HG03095 (cell line): ENCODE measurements around the gene CDC16.
A peak's percentile ranks its signal among the peaks of the same experiment; 100 is the strongest.
"Not testable (repeated sequence)": the region's sequence is repeated elsewhere in the genome, so short reads cannot be mapped to it uniquely, and the experiment has no call there.

Experiments
- ATAC-seq: cut with Tn5 transposase; IDR thresholded peaks from one replicate; pipeline ENCODE4 v1.9.1; 2021; ENCODE audit warnings: moderate library complexity; ENCODE audit not compliant: unreplicated experiment

Gene CDC16

GRCh38 chr13:114234645-114235421 is at the start of gene CDC16:
Gene CDC16 (plus strand): TSS chr13:114234897. CDS start chr13:114235085, 188 bp downstream.
- peak; percentile 81 for ATAC-seq

DNA sequence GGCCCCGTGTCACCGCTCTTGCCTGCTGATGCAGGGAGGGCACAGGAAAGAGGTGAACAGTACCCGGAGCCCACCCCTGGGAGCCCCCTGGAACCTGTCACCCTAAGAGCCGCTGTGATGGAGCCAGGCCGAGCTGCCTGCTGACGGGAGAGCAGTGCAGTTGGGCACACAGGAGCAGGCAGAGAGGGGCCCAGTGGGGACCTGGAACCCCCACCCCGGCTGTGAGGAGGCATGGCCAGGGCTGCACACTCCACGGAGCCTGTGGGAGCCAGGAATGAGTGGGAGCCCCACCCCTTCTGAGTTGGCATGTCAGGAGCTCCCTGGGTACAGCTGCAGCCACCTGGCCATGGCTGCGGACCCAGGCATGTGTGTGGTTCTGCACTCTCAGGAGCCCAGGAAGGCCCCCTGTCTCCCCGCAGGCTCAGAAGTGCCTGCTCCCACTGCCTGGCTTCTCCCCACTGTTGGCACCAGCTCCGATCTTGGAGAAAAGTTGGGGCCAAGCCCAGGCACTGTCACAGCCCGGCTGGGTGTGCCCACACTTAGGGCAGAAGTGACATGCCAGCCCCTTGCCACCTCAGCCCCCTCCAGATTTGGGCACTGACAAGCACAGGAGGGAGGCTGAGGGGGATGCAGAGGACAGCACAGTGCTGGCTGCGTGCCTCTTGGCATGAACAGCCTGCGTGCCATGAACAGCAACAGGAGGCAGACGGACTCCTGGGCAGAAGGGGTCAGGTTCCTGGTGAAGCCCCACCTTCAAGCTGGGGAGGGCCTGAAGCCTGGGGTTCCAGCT is 49.3 kb upstream of the CDC16 start:
- ATAC-seq = no peak

GRCh38 chr13:114194853-114195252 is 39.8 kb upstream of the CDC16 start:
- no peak for ATAC-seq

GRCh38 chr13:114196629-114197028 is 38.1 kb upstream of the CDC16 start:
- ATAC-seq = no peak

GRCh38 chr13:114198556-114198955 is 36.1 kb upstream of the CDC16 start:
- ATAC-seq = no peak

DNA sequence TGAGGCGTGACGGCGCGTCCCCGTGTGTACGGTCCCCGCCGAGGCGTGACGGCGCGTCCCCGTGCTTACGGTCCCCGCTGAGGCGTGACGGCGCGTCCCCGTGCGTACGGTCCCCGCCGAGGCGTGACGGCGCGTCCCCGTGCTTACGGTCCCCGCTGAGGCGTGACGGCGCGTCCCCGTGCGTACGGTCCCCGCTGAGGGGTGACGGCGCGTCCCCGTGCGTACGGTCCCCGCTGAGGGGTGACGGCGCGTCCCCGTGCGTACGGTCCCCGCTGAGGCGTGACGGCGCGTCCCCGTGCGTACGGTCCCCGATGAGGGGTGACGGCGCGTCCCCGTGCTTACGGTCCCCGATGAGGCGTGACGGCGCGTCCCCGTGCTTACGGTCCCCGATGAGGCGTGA is 35.2 kb upstream of the CDC16 start:
- ATAC-seq = not testable (repeated sequence)

DNA sequence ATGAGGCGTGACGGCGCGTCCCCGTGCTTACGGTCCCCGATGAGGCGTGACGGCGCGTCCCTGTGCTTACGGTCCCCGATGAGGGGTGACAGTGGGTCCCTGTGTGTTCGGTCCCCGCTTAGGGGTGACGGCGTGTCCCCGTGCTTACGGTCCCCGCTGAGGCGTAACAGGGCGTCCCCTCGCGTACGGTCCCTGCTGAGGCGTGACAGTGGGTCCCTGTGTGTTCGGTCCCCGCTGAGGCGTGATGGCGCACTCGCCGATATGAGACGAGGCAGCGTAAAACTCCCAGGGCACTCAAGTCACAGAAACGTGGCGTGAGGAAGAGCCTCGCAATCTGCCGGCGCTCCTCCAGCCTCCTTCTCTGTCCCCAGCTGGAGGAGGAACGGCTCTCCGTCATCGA is 34.7 kb upstream of the CDC16 start:
- no peak for ATAC-seq

GRCh38 chr13:114200399-114200911 is 34.2 kb upstream of the CDC16 start:
- ATAC-seq = no peak

DNA sequence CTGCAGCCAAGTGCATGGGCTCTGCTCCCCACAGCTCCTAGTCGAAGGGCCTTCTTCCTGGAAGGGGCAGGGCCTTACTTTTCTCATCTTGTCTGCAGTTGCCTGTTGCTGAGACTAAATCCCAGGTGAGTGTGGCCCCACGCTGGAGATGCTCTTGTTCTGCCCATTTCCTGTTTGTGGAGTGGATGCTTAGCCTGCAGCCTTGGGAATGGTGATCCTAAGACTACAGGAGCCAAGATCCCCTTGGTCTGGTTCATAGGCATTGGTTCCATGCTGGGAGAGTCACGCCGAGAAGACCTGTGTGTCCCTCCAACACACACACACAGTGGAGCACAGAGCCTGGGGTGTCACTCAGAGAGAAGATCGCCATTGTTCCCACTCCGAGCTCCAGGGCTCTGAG is 32.1 kb upstream of the CDC16 start:
- ATAC-seq = no peak

GRCh38 chr13:114203536-114203935 is 31.2 kb upstream of the CDC16 start:
- no peak for ATAC-seq

DNA sequence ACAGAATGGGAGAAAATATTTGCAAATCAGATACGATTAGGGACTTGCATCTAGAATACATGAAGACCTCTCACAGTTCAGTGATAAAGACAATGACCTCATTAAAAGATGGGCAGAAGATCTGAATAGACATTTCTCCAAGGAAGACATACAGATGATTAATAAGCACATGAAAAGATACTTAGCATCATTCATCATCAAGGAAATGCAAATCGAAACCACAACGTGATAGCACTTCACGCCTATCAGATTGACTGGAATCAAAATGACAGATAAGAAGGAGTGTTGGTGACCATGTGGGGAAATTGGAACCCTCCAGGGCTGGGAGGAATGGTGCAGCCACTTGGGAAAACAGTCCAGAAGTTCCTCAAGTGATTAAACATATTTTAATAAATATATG is 29.8 kb upstream of the CDC16 start:
- no peak for ATAC-seq

DNA sequence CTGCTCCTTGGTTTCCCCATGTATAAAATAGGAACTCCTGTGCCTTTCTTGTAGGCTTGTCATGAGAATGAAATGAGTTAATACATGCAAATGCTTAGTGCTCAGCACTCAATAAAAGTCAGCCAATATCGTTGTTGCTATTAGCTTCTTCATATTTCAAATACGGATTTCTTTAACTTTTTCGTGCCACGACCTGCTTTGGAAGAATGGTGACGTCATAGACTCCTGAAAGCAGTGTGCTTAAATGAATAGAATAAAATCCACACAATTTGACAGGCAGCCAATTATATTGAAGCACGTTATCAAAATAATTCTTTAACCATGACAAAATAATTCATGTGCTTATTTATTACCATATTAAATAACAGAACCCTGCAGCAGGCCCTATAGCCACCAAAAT is 26.6 kb upstream of the CDC16 start:
- ATAC-seq = no peak

- ATAC-seq = no peak
Measured at GRCh38 chr13:114211446-114212157, 23.1 kb upstream of the CDC16 start.

- no peak for ATAC-seq
Measured at GRCh38 chr13:114212158-114212495, 22.6 kb upstream of the CDC16 start.

DNA sequence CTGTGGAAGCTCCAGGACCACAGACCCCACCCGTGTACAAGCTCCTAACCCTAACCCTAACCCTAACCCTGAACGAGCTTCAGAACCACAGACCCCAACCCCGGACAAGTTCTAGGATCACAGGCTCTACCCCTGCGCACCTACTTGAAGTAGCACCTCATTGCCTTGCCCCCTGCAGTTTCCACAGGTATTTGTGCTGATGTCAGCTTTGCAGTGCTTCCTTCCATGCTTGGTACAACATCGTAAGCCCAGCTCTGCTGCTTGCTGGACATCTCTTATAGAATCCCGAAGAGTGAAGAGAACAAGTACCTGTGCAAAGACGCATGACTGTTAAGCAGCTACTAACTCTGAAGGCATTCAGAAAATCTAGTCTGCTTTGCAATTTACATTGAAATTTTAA is 20.7 kb upstream of the CDC16 start:
- no peak for ATAC-seq

DNA sequence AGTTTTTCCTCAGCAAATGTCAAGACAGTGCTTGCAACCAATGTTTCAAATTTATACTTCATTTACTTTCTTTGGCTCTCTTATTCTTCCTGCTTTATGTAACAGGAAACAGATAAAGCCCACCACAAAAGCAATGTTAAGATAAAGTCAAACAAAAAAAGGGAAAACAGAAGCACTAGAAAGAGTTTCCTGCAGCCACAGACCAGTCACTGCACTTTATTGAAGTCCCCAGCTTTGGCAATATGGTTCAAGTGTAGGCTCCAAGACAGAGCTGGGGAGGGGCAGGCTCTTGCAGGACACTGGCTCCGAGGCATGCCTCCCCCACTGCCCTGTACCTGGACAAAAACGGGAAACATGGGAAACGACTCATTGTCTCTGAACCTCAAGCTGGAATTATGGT is 15.3 kb upstream of the CDC16 start:
- ATAC-seq = no peak

DNA sequence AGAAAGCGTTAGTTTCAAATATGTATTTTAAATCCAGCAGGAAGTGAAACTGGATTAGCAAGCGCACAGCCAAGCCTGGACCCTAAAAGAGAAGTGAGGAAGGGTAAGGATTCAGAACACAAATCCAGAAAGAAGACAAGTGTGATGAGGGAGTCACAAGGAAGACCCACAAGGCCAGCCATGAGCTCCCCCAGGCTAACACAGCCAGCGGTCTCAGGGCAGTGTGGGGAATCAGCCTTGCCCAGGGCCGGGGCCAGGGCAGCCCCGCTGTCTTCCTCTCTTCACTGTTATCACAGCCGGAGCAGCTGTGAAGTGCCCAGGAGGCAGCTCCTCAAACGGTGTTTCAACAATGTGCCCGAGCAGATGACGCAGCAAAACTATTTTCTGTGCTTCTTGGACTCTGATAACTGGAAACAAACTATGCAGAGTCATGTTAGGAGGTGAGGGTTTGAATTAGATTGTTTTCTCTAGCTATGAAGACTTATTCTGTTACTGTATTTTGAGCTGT is 12.2 kb upstream of the CDC16 start:
- ATAC-seq = no peak

- ATAC-seq = no peak
Measured at GRCh38 chr13:114224201-114224600, 10.5 kb upstream of the CDC16 start.

GRCh38 chr13:114225610-114226009 is 9.1 kb upstream of the CDC16 start:
- ATAC-seq = no peak

- no peak for ATAC-seq
Measured at GRCh38 chr13:114226088-114226487, 8.6 kb upstream of the CDC16 start.

GRCh38 chr13:114226699-114227323 is 7.9 kb upstream of the CDC16 start:
- ATAC-seq = no peak
